ENCODE measurements around the gene PDPN.

GRCh38 chr1:13588946-13589796, 5.5 kb downstream of the PDPN start:
- no peak for TF ChIP-seq EZH2 (IDR thresholded peaks at IDR 0.05; ENCODE audit: low read length)
- TF ChIP-seq, protein P1, sequence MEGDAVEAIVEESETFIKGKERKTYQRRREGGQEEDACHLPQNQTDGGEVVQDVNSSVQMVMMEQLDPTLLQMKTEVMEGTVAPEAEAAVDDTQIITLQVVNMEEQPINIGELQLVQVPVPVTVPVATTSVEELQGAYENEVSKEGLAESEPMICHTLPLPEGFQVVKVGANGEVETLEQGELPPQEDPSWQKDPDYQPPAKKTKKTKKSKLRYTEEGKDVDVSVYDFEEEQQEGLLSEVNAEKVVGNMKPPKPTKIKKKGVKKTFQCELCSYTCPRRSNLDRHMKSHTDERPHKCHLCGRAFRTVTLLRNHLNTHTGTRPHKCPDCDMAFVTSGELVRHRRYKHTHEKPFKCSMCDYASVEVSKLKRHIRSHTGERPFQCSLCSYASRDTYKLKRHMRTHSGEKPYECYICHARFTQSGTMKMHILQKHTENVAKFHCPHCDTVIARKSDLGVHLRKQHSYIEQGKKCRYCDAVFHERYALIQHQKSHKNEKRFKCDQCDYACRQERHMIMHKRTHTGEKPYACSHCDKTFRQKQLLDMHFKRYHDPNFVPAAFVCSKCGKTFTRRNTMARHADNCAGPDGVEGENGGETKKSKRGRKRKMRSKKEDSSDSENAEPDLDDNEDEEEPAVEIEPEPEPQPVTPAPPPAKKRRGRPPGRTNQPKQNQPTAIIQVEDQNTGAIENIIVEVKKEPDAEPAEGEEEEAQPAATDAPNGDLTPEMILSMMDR (optimal IDR thresholded peaks at IDR 0.05 in 1 of 3, IDR thresholded peaks at IDR 0.05 in 1 of 3, conservative IDR thresholded peaks at IDR 0.05 in 1 of 3; ENCODE audit: extremely low read depth in 1 of 3, insufficient read depth in 2 of 3, low read length in 3 of 3) = no peak

Measured in keratinocyte (primary cell).